Endothelial cell of umbilical vein (primary cell): Measurements from ENCODE around the gene ITGAE. TPM values are rescaled to one million over a fixed set of nuclear protein-coding genes. Genes with fewer than 3 reads are reported as not detected.
"Not testable (repeated sequence)": the region's sequence is repeated elsewhere in the genome, so short reads cannot be mapped to it uniquely, and the experiment has no call there.

Experiments used
- BruUV-seq: library from RNA; stranded (reverse); fragments of 400-500 nt; replicated peaks from 2 replicates; lab custom pipeline; 2021; lab: Mats Ljungman, UMichigan
- CTCF ChIA-PET: fragments of 300-600, 350-600 bp; sonication (Branson Sonifier 250); formaldehyde crosslinking; loops from one replicate; lab custom pipeline; 2021; ENCODE audit warnings: antibody characterized with exemption, inconsistent platforms; lab: Charles Lee
- POLR2A ChIA-PET: fragments of 300-600, 350-600 bp; sonication (Branson Sonifier 250); formaldehyde crosslinking; loops from one replicate; lab custom pipeline; 2021; ENCODE audit warnings: antibody characterized with exemption, inconsistent platforms; lab: Charles Lee
- DNase-seq: peaks from one replicate; pipeline ENCODE4 v3.0.0-alpha.2; 2011; ENCODE audit warnings: low read depth, low spot score
- FAIRE-seq: peaks from 2 replicates; lab custom pipeline; 2011; peaks lifted over from hg19 to GRCh38; lab: Jason Lieb, UNC
- H2AFZ ChIP-seq: 2 replicates; pipeline ENCODE4 v1.6.0; 2012; ENCODE audit warnings: low read depth, low read length, control low read depth, inconsistent platforms
- H3K27ac ChIP-seq: 2 replicates; pipeline ENCODE4 v1.5.1; 2011; ENCODE audit warnings: low read depth, mild to moderate bottlenecking, control low read depth, low read length, moderate library complexity; ENCODE audit not compliant: insufficient read depth
- H3K27me3 ChIP-seq, 2 experiments: 2 replicates each; pipeline versions ENCODE4 v1.6.0 to v1.6.1; 2011; ENCODE audit warnings: low read length in 2 of 2, mixed read lengths in 1 of 2; ENCODE audit not compliant: control insufficient read depth in 2 of 2, insufficient read depth in 2 of 2
- H3K36me3 ChIP-seq, 2 experiments: 2 replicates in 1 of 2; 3 replicates in 1 of 2; pipeline ENCODE4 v1.5.1; 2011; ENCODE audit warnings: low read length in 2 of 2, mild to moderate bottlenecking in 1 of 2, moderate library complexity in 1 of 2; ENCODE audit not compliant: control insufficient read depth in 2 of 2, insufficient read depth in 2 of 2; ENCODE audit errors: extremely low read depth in 1 of 2
- H3K4me1 ChIP-seq: 3 replicates; pipeline ENCODE4 v1.5.1; 2011; ENCODE audit warnings: mild to moderate bottlenecking, low read length; ENCODE audit not compliant: control insufficient read depth, insufficient read depth; ENCODE audit errors: extremely low read depth
- H3K4me2 ChIP-seq: 2 replicates; pipeline ENCODE4 v1.6.1; 2011; ENCODE audit warnings: low read length, control low read depth, mixed read lengths; ENCODE audit not compliant: insufficient read depth
- H3K4me3 ChIP-seq, 3 experiments: fragments of 200-600 bp in 1 of 3; sonication (generic), shearing (Covaris generic) in 1 of 3; replicated peaks in 1 of 3; 2 replicates each; pipeline ENCODE4 v1.5.1; 2011 to 2016; ENCODE audit warnings: control low read depth in 3 of 3, low read length in 3 of 3, mild to moderate bottlenecking in 2 of 3, inconsistent platforms in 1 of 3, low read depth in 1 of 3, moderate library complexity in 1 of 3; ENCODE audit not compliant: insufficient read depth in 1 of 3
- H3K79me2 ChIP-seq: 2 replicates; pipeline ENCODE4 v1.6.0; 2012; ENCODE audit warnings: low read length, inconsistent platforms; ENCODE audit not compliant: control insufficient read depth, insufficient read depth
- H3K9ac ChIP-seq: replicated peaks from 2 replicates; pipeline ENCODE3; 2011; ENCODE audit warnings: low read length, control low read depth; ENCODE audit not compliant: insufficient read depth; ENCODE audit errors: extremely low read depth
- H3K9me1 ChIP-seq: replicated peaks from 3 replicates; pipeline ENCODE4 v1.6.0; 2011; ENCODE audit warnings: mild to moderate bottlenecking, low read length; ENCODE audit not compliant: control insufficient read depth, insufficient read depth; ENCODE audit errors: extremely low read depth
- H3K9me3 ChIP-seq: replicated peaks from 2 replicates; pipeline ENCODE4 v1.5.1; 2012; ENCODE audit warnings: low read length, inconsistent platforms; ENCODE audit not compliant: control insufficient read depth, insufficient read depth
- H4K20me1 ChIP-seq: replicated peaks from 2 replicates; pipeline ENCODE3; 2011; ENCODE audit warnings: mild to moderate bottlenecking, low read length; ENCODE audit not compliant: control insufficient read depth, insufficient read depth; ENCODE audit errors: extremely low read depth
- JUN ChIP-seq: IDR thresholded peaks from 2 replicates; pipeline ENCODE4 v1.6.1; 2011; ENCODE audit warnings: borderline replicate concordance, low read depth; ENCODE audit not compliant: insufficient read length, insufficient read depth
- POLR2A ChIP-seq: IDR thresholded peaks from 2 replicates; pipeline ENCODE4 v1.6.1; 2012; ENCODE audit warnings: low read depth, mild to moderate bottlenecking, control low read depth, low read length
- POLR2AphosphoS5 ChIP-seq: IDR thresholded peaks from 2 replicates; pipeline ENCODE4 v1.6.1; 2012; ENCODE audit warnings: low read depth, mild to moderate bottlenecking, control low read depth, low read length, moderate library complexity; ENCODE audit not compliant: insufficient read depth
- dilution Hi-C: fragments of 300-500 bp; cut with MboI; formaldehyde crosslinking; loops from one replicate; pipeline ENCODE4 v1.15.0; 2019; ENCODE audit warnings: low sequenced_read_pairs; ENCODE audit not compliant: extremely low pct_ligation_motif_present
- intact Hi-C: fragments of 100-400 bp; cut with micrococcal nuclease; formaldehyde crosslinking; loops from one replicate; pipeline ENCODE4 v1.10.0; 2022
- polyA plus RNA-seq, 4 experiments: library from polyadenylated mRNA; depleted of rRNA in 3 of 4; stranded (reverse) in 3 of 4; unstranded in 1 of 4; fragments of >200 nt; gene quantifications; 2 replicates each; pipeline versions ENCODE4 v1.2.1 to v1.2.3, GENCODE V29; 2011 to 2012; ENCODE audit warnings: missing spikeins in 1 of 4
- total RNA-seq: library from RNA; stranded (reverse); gene quantifications from 2 replicates; pipeline ENCODE4 v1.2.3, GENCODE V29; 2021

Gene ITGAE
- total and polyA plus RNA-seq, 2 donors (not counting 3 experiments of a cell fraction or from before 2014, with no cell fraction given) = 29.6 to 71.6 TPM

DNA sequence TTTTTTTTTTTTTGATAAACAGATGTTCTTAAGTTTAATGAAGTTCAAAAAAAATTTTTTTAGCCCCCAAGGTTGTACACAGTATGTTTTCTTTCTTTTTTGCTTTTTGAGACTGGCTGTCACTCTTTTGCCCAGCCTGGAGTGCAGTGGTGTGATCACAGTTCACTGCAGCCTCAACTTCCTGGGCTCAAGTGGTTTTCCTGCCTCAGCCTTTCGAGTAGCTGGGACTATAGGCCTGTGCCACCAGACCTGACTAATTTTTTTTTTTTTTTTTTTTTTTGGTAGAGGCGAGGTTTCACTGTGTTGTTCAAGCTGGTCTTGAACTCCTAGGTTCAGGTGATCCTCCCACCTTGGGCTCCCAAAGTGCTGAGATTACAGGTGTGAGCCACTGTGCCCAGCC lies 12.8 kb downstream of the ITGAE start:
- no peaks in the 10 kb centered on the region for H3K9me1 ChIP-seq
- dilution Hi-C loops (no loop called here), intact Hi-C loops (no loop called here)
- no peak overlapping the region for H2AFZ ChIP-seq
- FAIRE-seq (no peak), DNase-seq (no peak)
- ChIA-PET POLR2A (no interaction called here), CTCF (interaction anchor here (1.6 kb wide), 1 partner anchor 51 kb away, joined by 5 read pairs; no protein-coding TSS in a partner anchor)
- BruUV-seq = no TSS peak
- no peaks in the 10 kb centered on the region for H3K36me3 ChIP-seq
- no peak overlapping the region for H3K4me3 ChIP-seq
- H3K4me2 ChIP-seq = no peak overlapping the region
- no peaks in the 10 kb centered on the region for H3K79me2 ChIP-seq
- no peaks in the 10 kb centered on the region for H4K20me1 ChIP-seq
- H3K9ac ChIP-seq = no peak overlapping the region
- H3K27ac ChIP-seq = no peak overlapping the region
- no peak for TF ChIP-seq POLR2A
- TF ChIP-seq POLR2AphosphoS5 = no peak
- no peak for TF ChIP-seq JUN
- H3K27me3 ChIP-seq = no peaks in the 10 kb centered on the region
- H3K9me3 ChIP-seq = no peaks in the 10 kb centered on the region
- H3K4me1 ChIP-seq = no peaks in the 10 kb centered on the region

DNA sequence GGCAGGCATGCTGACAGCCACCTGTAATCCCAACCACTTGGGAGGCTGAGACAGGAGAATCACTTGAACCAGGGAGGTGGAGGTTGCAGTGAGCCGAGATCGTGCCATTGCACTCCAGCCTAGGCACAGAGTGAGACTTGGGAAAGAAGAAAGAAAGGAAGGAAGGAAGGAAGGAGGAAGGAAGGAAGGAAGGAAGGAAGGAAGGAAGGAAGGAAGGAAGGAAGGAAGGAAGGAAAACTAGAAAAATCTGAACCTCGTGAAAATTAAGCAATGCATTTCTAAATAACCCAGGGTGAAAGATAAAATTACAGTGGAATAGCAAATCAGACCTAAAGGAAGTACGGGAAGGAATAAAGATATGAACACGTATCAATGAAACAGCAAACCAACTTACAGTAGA lies 15.7 kb downstream of the ITGAE start:
- BruUV-seq, POLR2A ChIA-PET: not testable (repeated sequence)

More for the DNA sequence above, 15.7 kb downstream of the ITGAE start:
- DNase-seq, H3K4me3 ChIP-seq, H3K4me1 ChIP-seq, dilution Hi-C loops, H3K9ac ChIP-seq, H3K79me2 ChIP-seq, H2AFZ ChIP-seq, H3K27me3 ChIP-seq, H4K20me1 ChIP-seq, H3K9me3 ChIP-seq, CTCF ChIA-PET, intact Hi-C loops, H3K36me3 ChIP-seq, FAIRE-seq, H3K27ac ChIP-seq, H3K9me1 ChIP-seq, H3K4me2 ChIP-seq: not testable (repeated sequence)
